Subcutaneous abdominal adipose tissue (tissue), 5 donors: ENCODE data around the gene PTPRU.
"Not testable (repeated sequence)": the region's sequence is repeated elsewhere in the genome, so short reads cannot be mapped to it uniquely, and the experiment has no call there.

Experiments used
- H3K27ac ChIP-seq: one replicate; pipeline ENCODE4 v1.7.0; 2013; ENCODE audit warnings: low read depth, mild to moderate bottlenecking, inconsistent platforms, low read length, moderate library complexity
- H3K27me3 ChIP-seq, 5 donors: one replicate each; pipeline ENCODE4 v1.7.0; 2013; ENCODE audit warnings: low read length in 5 of 5, inconsistent platforms in 1 of 5; ENCODE audit not compliant: control insufficient read depth in 5 of 5, insufficient read depth in 4 of 5
- H3K36me3 ChIP-seq, 5 donors: one replicate each; pipeline ENCODE4 v1.7.0; 2013; ENCODE audit warnings: low read length in 5 of 5; ENCODE audit not compliant: control insufficient read depth in 5 of 5, insufficient read depth in 5 of 5
- H3K4me1 ChIP-seq, 5 donors: one replicate each; pipeline ENCODE4 v1.7.0; 2013; ENCODE audit warnings: low read length in 5 of 5, mild to moderate bottlenecking in 3 of 5, moderate library complexity in 1 of 5; ENCODE audit not compliant: control insufficient read depth in 5 of 5, insufficient read depth in 5 of 5
- H3K4me3 ChIP-seq, 5 donors: one replicate each; pipeline ENCODE4 v1.7.0; 2013; ENCODE audit warnings: low read length in 5 of 5, low read depth in 1 of 5
- H3K9ac ChIP-seq, 5 donors: one replicate each; pipeline ENCODE4 v1.7.0; 2013; ENCODE audit warnings: low read length in 5 of 5, mild to moderate bottlenecking in 4 of 5, moderate library complexity in 3 of 5
- H3K9me3 ChIP-seq, 5 donors: one replicate each; pipeline ENCODE4 v1.7.0; 2013; ENCODE audit warnings: low read length in 5 of 5; ENCODE audit not compliant: control insufficient read depth in 5 of 5
- donor health status: healthy.
- donor health status: healthy.
- donor health status: healthy.
- donor health status: healthy.
- donor health status: healthy.

PTPRU gene

DNA sequence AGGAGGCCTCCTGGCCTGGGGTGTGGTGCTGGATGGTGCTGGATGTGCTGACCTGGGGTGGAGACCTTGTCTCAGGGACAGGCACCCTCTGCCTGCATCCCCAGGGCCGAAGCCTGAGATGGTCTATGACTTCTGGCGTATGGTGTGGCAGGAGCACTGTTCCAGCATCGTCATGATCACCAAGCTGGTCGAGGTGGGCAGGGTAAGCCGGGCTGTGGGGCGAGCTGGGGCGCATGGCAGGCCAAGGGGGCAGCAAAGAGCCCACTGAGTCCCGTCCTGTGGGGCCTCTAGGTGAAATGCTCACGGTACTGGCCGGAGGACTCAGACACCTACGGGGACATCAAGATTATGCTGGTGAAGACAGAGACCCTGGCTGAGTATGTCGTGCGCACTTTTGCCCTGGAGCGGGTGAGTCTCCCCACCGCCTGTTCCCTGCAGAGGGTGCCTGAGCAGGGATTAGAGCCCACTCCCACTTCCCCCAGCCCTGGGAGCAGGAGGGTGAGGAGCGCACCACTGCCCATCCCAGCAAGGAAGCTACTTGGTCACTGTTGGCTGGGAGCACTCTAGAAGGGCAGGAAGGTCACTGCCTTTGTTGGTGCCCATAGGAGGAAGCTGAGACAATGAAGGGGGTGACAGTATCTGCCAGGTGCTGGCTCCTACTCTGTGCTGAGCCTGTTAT, 75.2 kb downstream of the PTPRU start:
- Histone ChIP-seq H3K27ac (no peak overlapping the region), H3K9ac (no peak overlapping the region), H3K4me3 (no peak overlapping the region), H3K36me3 (peaks cover 5 to 62% (median 40%) of the 10 kb centered on the region in 5 donors), H3K27me3 (no peaks in the 10 kb centered on the region), H3K9me3 (no peaks in the 10 kb centered on the region), H3K4me1 (no peaks in the 10 kb centered on the region)

DNA sequence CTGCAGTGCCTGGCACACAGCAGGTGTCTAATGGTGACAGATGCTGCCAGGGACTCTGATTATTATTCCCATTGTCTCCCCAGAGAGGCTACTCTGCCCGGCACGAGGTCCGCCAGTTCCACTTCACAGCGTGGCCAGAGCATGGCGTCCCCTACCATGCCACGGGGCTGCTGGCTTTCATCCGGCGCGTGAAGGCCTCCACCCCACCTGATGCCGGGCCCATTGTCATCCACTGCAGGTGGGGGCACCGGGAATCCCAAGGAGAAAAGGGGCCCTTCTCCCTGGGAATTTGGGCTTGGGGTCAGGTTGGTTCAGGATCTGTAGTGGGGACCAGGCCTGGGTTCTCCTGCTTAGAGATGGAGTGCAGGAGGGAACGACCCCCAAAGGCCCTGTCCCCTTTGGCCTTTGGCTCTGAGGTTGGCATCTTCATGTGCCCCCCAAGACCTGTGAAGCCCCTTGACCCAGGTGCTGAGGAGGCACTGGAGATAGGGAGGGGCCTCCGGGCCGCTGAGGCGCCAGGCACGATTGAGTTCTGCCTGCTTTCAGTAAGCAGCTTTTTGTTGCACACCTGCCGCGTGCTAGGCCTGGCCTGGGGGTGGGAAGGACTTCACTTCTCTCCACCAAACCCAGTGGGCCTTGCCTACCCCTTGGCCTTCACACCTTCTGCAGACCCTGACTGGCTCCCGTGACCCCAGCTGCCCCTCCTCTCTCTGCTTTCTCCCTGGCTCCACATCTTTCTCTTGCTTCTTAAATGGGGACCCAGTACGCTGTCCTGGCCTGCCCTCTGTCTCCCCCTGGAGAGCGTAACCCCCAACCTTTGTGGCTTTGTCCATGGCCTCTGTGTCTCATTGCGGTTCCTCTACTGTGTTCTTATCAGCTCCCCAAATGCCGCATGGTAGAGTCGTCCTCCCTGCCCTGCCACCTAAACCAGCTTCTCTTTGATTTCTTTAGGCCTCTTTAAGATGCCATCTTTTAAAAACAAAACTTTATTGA, 76.4 kb downstream of the PTPRU start:
- Histone ChIP-seq H3K4me1 (no peaks in the 10 kb centered on the region), H3K9ac (no peak overlapping the region), H3K27me3 (no peaks in the 10 kb centered on the region), H3K27ac (no peak overlapping the region), H3K4me3 (no peak overlapping the region), H3K36me3 (peaks cover 5 to 65% (median 48%) of the 10 kb centered on the region in 5 donors), H3K9me3 (no peaks in the 10 kb centered on the region)

DNA sequence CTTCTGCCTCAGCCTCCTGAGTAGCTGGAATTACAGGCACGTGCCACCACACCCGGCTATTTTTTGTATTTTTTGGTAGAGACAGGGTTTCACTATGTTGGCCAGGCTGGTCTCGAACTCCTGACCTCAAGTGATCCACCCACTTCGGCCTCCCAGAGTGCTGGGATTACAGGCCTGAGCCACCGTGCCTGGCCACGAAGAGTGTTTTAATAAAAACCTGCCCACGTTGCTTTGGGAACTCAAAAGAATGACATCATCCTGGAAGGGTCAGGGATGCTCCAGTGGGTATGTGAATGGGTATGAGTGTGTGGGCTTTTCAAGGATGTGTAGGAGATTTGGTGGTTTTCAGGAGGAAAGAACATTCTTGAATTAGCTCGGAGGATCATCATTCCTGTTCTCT, 78.4 kb downstream of the PTPRU start:
- not testable (repeated sequence) for H3K4me3 ChIP-seq, H3K27me3 ChIP-seq, H3K4me1 ChIP-seq, H3K9ac ChIP-seq, H3K9me3 ChIP-seq, H3K27ac ChIP-seq
- peaks cover 5 to 78% (median 52%) of the 10 kb centered on the region in 5 donors for H3K36me3 ChIP-seq

DNA sequence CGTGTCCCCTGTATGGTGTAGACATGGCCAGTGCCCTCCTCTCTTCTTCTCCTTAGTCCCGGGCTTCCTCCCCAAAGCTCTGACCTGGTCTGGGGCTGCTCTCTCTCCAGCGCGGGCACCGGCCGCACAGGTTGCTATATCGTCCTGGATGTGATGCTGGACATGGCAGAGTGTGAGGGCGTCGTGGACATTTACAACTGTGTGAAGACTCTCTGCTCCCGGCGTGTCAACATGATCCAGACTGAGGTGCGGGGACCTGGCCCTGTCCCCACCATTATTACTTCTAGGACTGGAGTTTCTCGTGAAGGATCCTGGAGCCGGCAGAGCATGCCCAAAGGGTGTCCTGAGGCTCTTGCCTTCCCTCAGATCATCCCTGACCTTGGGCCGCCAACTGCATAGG, 78.9 kb downstream of the PTPRU start:
- Histone ChIP-seq H3K9ac (no peak overlapping the region), H3K4me3 (no peak overlapping the region), H3K9me3 (no peaks in the 10 kb centered on the region), H3K36me3 (peaks cover 5 to 77% (median 54%) of the 10 kb centered on the region in 5 donors), H3K27me3 (no peaks in the 10 kb centered on the region), H3K27ac (no peak overlapping the region), H3K4me1 (no peaks in the 10 kb centered on the region)

DNA sequence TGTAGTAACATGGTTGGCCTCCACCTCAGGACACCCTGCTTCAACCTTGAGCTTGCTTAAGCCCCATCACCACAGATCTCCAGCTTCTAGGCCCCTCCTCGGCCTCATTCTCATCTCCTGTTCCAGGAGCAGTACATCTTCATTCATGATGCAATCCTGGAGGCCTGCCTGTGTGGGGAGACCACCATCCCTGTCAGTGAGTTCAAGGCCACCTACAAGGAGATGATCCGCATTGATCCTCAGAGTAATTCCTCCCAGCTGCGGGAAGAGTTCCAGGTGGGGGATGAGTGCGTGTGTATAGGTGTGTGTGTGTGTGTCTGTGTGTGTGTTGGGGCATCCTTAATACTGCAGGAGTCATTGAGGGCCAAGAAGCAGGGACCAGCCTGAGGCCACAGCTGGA, 79.6 kb downstream of the PTPRU start:
- H3K4me1 ChIP-seq, result no peaks in the 10 kb centered on the region
- no peaks in the 10 kb centered on the region for H3K27me3 ChIP-seq
- no peak overlapping the region for H3K4me3 ChIP-seq
- H3K36me3 ChIP-seq, result peaks cover 5 to 79% (median 57%) of the 10 kb centered on the region in 5 donors
- H3K9me3 ChIP-seq, result no peaks in the 10 kb centered on the region
- no peak overlapping the region for H3K9ac ChIP-seq
- H3K27ac ChIP-seq, result no peak overlapping the region

DNA sequence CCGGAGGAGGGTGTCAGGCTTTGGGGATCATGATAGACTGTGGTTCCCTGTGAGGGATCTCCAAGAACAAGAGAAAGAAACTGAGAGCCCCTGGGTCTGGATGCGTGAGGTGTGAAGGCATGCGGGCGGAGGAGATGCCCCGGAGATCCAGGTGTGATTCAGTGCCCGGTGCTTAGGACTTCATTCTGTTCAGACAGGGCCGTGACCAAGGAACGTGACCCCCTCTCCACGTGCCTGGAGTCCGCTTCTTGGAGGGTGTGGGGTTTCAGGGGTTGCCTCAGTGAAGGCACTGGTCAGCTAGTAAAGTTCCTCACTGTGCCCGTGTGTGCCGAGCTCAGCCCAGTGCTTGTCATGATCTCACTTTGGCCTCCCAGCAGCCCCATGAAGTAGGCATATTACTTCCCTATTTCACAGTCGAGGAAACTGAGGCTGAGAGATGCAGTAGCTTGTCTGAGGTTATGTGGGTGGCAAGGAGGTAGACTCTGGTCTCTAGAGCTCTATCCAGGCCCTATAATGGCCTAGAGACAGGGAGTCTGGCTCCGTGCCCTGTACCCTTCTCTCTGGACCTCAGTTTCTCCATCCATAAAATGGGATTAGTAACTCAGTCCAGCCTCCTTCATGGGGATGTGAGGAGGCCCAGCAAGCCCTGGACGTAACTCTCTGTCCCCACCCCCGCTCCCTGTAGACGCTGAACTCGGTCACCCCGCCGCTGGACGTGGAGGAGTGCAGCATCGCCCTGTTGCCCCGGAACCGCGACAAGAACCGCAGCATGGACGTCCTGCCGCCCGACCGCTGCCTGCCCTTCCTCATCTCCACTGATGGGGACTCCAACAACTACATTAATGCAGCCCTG, 81.0 kb downstream of the PTPRU start:
- no peak overlapping the region for H3K9ac ChIP-seq
- no peaks in the 10 kb centered on the region for H3K4me1 ChIP-seq
- H3K27me3 ChIP-seq, result no peaks in the 10 kb centered on the region
- no peaks in the 10 kb centered on the region for H3K9me3 ChIP-seq
- no peak overlapping the region for H3K27ac ChIP-seq
- peaks cover 5 to 77% (median 54%) of the 10 kb centered on the region in 5 donors for H3K36me3 ChIP-seq
- H3K4me3 ChIP-seq, result no peak overlapping the region

DNA sequence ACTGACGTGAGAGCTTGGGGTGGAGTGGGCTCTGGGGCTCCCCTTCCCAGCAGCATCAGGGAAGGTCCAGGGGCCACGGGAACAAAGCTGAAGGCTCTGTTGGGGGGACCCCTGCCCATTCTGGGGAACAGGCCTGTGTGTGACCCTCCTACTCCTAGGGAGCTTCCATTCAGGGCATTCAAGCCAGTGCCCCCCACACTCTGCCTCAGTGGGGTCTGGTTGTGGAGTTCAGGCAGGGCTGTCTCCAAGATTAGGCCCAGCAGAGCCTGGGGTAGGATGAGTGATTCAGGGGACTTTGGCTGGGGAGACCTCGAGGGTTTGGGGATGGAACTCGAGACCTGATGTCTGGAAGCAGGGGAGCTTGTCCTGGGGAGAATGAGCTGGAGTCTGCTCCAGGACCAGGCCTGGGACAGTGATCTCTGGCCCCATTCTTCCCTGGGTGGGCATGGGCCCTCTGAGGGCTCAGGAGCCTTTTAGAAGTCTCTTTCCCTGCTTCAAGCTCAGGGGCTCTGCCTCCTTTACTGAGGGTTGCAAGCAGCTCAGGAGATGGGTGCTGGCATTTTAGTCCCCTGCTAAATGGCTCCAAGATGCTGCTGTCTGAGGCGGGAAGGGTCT, 81.7 kb downstream of the PTPRU start:
- Histone ChIP-seq H3K9me3 (no peaks in the 10 kb centered on the region), H3K36me3 (peaks cover 5 to 70% (median 47%) of the 10 kb centered on the region in 5 donors), H3K9ac (no peak overlapping the region), H3K27me3 (no peaks in the 10 kb centered on the region), H3K27ac (no peak overlapping the region), H3K4me1 (no peaks in the 10 kb centered on the region), H3K4me3 (no peak overlapping the region)

DNA sequence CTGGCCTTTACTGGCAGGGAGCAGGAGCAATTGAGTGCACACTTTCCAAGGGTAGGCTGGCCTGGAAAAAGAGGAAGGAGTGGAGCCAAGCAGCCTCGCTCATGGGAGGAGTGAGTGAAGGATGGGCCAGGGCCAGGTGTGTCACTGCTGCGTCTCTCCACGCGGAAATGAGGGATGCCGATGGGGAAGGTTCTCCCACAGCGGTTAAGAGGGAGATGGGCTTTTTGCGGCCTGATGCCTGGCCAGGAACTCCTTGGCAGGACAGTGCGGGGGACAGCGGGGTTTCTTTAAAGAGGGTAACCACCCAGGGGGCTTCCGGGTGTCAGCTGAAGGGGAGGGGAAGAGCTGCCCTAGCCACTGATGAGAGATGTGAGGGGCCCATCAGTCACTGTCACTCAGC, 82.4 kb downstream of the PTPRU start:
- Histone ChIP-seq H3K4me1 (no peaks in the 10 kb centered on the region), H3K27ac (no peak overlapping the region), H3K27me3 (no peaks in the 10 kb centered on the region), H3K36me3 (peaks cover 5 to 75% (median 46%) of the 10 kb centered on the region in 5 donors), H3K9me3 (no peaks in the 10 kb centered on the region), H3K9ac (no peak overlapping the region), H3K4me3 (no peak overlapping the region)

DNA sequence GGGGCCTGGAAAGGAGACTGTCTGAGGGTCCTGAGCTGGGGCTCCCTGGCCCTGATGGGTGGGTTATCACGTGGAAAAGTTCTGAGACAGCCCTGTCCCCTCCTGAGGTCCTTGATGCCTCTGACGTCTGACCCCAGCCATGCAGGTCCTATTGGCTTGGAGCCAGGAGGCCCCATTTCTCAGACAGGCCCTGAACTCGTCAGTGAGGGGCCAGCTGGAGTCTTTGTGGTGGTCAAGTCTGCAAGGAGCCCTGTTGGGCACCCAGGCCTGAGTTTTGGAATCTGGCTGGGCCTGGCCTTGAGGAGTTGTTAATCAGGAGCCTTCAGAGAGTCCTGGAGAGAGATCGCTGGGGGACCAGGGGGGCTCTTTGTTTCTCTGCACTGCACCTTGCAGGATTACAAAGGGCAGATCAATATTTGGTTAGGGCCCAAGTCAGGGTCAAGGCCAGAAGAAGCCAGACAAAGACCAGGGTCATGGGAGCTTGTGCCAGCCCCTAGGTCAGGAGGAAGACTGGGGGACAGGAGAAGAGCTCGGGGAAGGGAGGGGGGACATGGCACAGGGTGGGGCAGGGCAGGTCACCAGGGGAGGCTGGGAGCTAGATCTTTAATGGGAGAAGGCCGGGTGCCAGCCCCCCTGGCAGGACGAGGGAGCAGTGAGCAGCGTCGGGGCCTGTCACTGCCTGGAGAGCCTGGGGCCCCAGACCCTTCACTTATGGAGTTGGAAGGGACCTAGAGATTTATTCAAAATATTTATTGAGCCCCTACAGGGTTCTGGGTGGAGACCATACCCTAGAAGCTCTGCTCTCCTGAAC, 83.2 kb downstream of the PTPRU start:
- Histone ChIP-seq H3K9me3 (no peaks in the 10 kb centered on the region), H3K36me3 (peaks cover 0 to 72% (median 44%) of the 10 kb centered on the region in 5 donors), H3K4me3 (no peak overlapping the region), H3K27me3 (no peaks in the 10 kb centered on the region), H3K4me1 (no peaks in the 10 kb centered on the region), H3K27ac (no peak overlapping the region), H3K9ac (no peak overlapping the region)
